ENCODE results near the gene DNAJB13. TPM values are rescaled to one million over a fixed set of nuclear protein-coding genes. Genes with fewer than 3 reads are reported as not detected.
A peak's percentile ranks its signal among the peaks of the same experiment; 100 is the strongest.

Gene DNAJB13
- total RNA-seq, 2 donors from 2014 or later: not detected

DNA sequence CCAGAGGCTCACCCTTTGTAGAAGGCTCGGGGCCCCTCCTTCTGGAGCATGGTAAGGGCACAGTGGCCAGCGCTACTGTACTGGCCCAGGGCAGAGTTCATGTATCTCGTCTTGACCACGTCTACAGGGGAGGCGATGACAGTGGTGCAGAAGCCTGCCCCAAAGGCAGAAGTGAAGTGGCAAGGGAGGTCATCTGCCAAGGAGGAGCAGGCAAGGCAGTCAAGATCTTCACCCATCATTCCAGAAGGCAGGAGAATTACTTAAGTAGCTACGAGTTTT lies 24.6 kb downstream of the DNAJB13 start:
- Histone ChIP-seq H3K4me3 (no peak overlapping the region), H3K9me3 (no peaks in the 10 kb centered on the region), H3K27me3 (no peaks in the 10 kb centered on the region), H3K4me1 (no peaks in the 10 kb centered on the region), H3K36me3 (peaks cover 9% of the 10 kb centered on the region), H3K27ac (no peak overlapping the region)
- DNase-seq (ENCODE audit: low spot score): no peak
- TF ChIP-seq, protein P1, sequence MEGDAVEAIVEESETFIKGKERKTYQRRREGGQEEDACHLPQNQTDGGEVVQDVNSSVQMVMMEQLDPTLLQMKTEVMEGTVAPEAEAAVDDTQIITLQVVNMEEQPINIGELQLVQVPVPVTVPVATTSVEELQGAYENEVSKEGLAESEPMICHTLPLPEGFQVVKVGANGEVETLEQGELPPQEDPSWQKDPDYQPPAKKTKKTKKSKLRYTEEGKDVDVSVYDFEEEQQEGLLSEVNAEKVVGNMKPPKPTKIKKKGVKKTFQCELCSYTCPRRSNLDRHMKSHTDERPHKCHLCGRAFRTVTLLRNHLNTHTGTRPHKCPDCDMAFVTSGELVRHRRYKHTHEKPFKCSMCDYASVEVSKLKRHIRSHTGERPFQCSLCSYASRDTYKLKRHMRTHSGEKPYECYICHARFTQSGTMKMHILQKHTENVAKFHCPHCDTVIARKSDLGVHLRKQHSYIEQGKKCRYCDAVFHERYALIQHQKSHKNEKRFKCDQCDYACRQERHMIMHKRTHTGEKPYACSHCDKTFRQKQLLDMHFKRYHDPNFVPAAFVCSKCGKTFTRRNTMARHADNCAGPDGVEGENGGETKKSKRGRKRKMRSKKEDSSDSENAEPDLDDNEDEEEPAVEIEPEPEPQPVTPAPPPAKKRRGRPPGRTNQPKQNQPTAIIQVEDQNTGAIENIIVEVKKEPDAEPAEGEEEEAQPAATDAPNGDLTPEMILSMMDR (IDR thresholded peaks at IDR 0.05): no peak

DNA sequence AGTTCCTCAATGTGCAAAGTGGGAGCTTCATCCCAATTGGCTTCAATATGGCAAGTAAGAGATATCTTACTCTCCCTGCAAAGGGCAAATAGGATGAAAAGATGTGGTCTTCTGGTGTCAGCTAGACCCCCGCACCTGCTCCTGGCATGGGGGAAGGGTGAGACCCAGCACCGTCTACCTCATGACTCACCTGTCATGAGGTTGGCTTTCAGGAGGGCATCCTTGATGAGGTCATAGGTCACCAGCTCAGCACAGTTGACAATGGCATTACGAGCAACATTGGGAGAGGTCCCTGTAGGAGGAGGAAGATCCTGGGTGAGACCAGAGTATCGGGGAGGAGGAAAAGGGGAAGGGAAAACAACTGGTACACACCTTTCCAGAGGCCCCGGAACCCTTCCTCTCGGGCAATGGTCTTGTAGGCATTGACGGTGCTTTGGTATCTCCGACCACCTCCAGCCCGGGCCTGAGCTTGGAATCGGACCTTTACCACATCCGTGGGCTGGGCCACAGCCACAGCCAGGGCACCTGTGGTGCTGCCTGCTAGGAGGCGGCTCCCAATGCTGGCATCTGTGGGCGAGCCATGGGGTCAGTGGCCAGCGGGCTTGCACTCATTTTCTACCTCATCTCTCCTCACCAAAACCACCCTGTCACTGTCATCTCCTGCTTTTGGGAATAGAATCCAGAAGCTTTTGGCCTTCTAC lies 25.8 kb downstream of the DNAJB13 start:
- TF ChIP-seq, protein P1 (IDR thresholded peaks at IDR 0.05): no peak
- H3K36me3 ChIP-seq: peaks cover 9% of the 10 kb centered on the region
- H3K4me3 ChIP-seq: no peak overlapping the region
- no peaks in the 10 kb centered on the region for H3K9me3 ChIP-seq
- H3K4me1 ChIP-seq: no peaks in the 10 kb centered on the region
- no peaks in the 10 kb centered on the region for H3K27me3 ChIP-seq
- no peak for DNase-seq (ENCODE audit: low spot score)
- H3K27ac ChIP-seq: no peak overlapping the region

DNA sequence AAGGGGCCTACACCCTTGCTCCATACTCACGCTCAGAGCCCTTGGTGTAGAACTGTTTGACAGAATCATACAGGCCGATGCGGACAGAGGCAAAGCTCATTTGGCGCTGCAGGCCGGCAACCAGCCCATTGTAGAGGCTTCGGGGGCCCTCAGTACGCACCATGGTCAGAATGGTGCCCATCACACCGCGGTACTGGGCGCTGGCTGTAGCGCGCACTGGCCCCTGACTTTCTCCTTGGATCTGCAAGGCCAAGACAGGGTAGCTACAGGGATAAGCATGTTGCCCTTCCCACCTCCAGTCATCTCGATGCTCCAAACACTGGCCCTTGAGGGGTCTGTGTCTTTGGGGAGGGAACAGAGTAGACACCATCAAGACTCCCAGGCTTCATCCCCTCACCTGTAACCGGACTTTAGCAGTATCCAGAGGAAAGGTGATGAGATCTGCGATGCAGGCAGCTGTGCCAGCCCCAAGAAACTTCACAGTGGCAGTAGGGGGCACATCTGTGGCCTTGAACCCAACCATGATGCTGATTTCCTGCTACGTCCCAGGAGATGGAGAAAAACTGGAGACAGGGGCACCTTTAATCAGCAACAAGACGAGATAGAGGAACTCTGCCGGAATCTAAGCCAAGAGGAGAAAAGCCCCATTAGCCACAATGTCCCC lies 27.2 kb downstream of the DNAJB13 start:
- H3K4me3 ChIP-seq: no peak overlapping the region

DNA sequence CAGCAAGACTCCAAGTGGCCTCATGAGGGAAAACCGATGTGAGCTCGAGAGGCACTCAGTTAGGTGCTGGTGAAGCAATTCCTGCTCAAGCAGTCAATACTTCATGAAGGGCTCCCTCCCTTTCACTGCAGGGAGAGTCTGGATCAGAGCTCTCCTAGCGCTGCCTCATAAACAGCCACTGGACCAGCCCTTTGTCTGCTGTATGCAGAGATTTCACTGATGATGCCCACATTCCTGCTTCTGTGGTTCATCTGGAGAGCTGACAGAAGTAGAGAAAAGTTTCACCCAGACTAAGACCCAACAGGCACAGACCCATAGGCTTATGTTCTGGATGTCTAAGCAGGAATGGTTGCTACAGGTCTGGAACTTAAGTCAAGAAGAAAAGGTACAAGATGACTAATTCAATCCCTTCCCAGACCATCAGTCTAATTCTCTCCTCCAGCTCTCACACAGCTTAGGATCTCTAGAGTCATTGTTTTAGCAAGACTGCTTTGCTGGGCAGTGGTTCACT lies 27.8 kb downstream of the DNAJB13 start:
- no peaks in the 10 kb centered on the region for H3K9me3 ChIP-seq
- H3K4me3 ChIP-seq: no peak overlapping the region
- H3K36me3 ChIP-seq: peaks cover 9% of the 10 kb centered on the region
- H3K27me3 ChIP-seq: no peaks in the 10 kb centered on the region
- no peak for DNase-seq (ENCODE audit: low spot score)
- TF ChIP-seq, protein P1 (IDR thresholded peaks at IDR 0.05): no peak
- H3K4me1 ChIP-seq: peaks cover 0 to 4% of the 10 kb centered on the region in 2 donors
- H3K27ac ChIP-seq: no peak overlapping the region

More for the DNA sequence above, 27.2 kb downstream of the DNAJB13 start:
- H3K27me3 ChIP-seq: no peaks in the 10 kb centered on the region
- TF ChIP-seq, protein P1 (IDR thresholded peaks at IDR 0.05): no peak
- H3K36me3 ChIP-seq: peaks cover 9% of the 10 kb centered on the region
- no peak overlapping the region for H3K27ac ChIP-seq
- no peak for DNase-seq (ENCODE audit: low spot score)
- H3K9me3 ChIP-seq: no peaks in the 10 kb centered on the region
- H3K4me1 ChIP-seq: no peaks in the 10 kb centered on the region

DNA sequence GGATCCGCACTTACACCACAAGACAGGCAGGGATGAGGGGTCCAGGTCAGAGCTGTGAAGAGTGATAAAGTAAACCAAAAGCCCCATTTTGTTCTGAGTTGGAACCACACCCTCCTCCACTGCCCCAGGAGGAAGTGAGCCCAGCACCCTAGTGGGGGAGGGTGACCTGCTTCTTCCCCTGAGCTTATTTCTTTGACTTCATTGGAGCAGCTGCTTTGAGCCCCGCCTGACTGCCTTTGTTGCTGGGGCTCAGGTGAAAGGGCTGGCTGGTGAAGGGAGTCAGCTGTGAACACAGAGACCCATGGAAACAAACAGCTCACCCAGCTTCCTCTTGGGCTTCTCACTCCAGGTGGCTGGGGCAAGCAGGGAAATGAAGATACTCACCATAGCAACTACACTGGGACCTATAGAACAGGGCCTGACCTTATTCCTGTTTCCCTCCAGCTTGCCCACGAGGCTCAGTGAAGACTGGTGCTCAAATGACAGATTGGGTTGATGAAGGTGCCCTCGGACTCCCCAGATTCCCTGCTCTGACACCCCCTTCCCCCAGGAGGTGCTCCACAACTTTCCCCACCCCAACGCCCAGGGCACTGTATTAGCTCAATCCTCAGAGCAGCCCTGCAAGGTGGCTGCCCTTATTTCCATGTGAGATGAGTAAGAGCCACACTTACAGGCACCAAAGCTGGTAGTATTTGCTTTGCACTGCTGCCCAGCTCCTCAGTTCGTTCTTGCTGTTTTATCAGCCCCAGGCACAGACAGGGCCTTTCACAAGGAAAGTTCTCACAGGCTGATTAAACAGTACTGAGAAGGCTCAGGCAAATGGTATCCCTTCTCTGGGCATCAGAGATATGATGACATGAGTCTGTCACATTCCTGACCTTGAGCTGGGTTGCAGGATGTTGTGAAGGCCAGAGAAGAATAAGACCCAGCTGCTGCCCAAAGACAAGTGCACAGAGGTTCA lies 29.5 kb downstream of the DNAJB13 start:
- Histone ChIP-seq H3K9me3 (no peaks in the 10 kb centered on the region), H3K4me1 (peaks cover 0 to 6% of the 10 kb centered on the region in 2 donors), H3K27ac (peak overlapping the region in 1 of 2 donors; percentile 18), H3K4me3 (no peak overlapping the region), H3K36me3 (peaks cover 9% of the 10 kb centered on the region), H3K27me3 (no peaks in the 10 kb centered on the region)
- TF ChIP-seq, protein P1 (IDR thresholded peaks at IDR 0.05): no peak
- peak; percentile 62 for DNase-seq (ENCODE audit: low spot score)
